ENCODE measurements around the gene DOCK8. TPM values are rescaled to one million over a fixed set of nuclear protein-coding genes. Genes with fewer than 3 reads are reported as not detected.

DOCK8 gene
- total RNA-seq, 3 donors from 2014 or later, result 18.4 to 34.1 (median 20.8) TPM

GRCh38 chr9:264231-264630 is 49.6 kb downstream of the DOCK8 start:
- intact Hi-C loops (cut with DNase I; ENCODE audit: low total_unique reads), result no loop called here
- no peaks in the 10 kb centered on the region for H3K9me3 ChIP-seq
- no peak overlapping the region for H3K27ac ChIP-seq
- no peaks in the 10 kb centered on the region for H3K36me3 ChIP-seq
- no peak for DNase-seq (ENCODE audit: low spot score in 2 of 2)
- TF ChIP-seq POLR2A (IDR thresholded peaks at IDR 0.05) (no peak), POLR2AphosphoS5 (IDR thresholded peaks at IDR 0.05) (no peak), CTCF (IDR thresholded peaks at IDR 0.05) (no peak)
- H3K4me1 ChIP-seq, result no peaks in the 10 kb centered on the region
- H3K4me3 ChIP-seq, result no peak overlapping the region
- H3K27me3 ChIP-seq, result no peaks in the 10 kb centered on the region

GRCh38 chr9:265209-265870 is 50.7 kb downstream of the DOCK8 start:
- Histone ChIP-seq H3K36me3 (no peaks in the 10 kb centered on the region), H3K4me3 (no peak overlapping the region), H3K27me3 (no peaks in the 10 kb centered on the region), H3K4me1 (no peaks in the 10 kb centered on the region), H3K27ac (no peak overlapping the region), H3K9me3 (no peaks in the 10 kb centered on the region)
- no peak for DNase-seq (ENCODE audit: low spot score in 2 of 2)
- TF ChIP-seq CTCF (IDR thresholded peaks at IDR 0.05), result no peak
- intact Hi-C loops (cut with DNase I; ENCODE audit: low total_unique reads), result no loop called here

- H3K4me3 ChIP-seq, result no peak overlapping the region
- intact Hi-C loops (cut with DNase I; ENCODE audit: low total_unique reads), result no loop called here
- H3K27ac ChIP-seq, result no peak overlapping the region
- no peak for DNase-seq (ENCODE audit: low spot score in 2 of 2)
- no peaks in the 10 kb centered on the region for H3K9me3 ChIP-seq
- no peaks in the 10 kb centered on the region for H3K36me3 ChIP-seq
- TF ChIP-seq POLR2AphosphoS5 (IDR thresholded peaks at IDR 0.05), result no peak
- TF ChIP-seq CTCF (IDR thresholded peaks at IDR 0.05), result no peak
- H3K27me3 ChIP-seq, result no peaks in the 10 kb centered on the region
- H3K4me1 ChIP-seq, result no peaks in the 10 kb centered on the region
Measured at GRCh38 chr9:266228-266627, 51.6 kb downstream of the DOCK8 start.

- no peaks in the 10 kb centered on the region for H3K4me1 ChIP-seq
- H3K4me3 ChIP-seq, result no peak overlapping the region
- intact Hi-C loops (cut with DNase I; ENCODE audit: low total_unique reads), result no loop called here
- no peak for TF ChIP-seq POLR2AphosphoS5 (IDR thresholded peaks at IDR 0.05)
- TF ChIP-seq CTCF (IDR thresholded peaks at IDR 0.05), result no peak
- TF ChIP-seq POLR2A (IDR thresholded peaks at IDR 0.05), result no peak
- H3K36me3 ChIP-seq, result no peaks in the 10 kb centered on the region
- no peaks in the 10 kb centered on the region for H3K9me3 ChIP-seq
- H3K27me3 ChIP-seq, result no peaks in the 10 kb centered on the region
- H3K27ac ChIP-seq, result no peak overlapping the region
- DNase-seq (ENCODE audit: low spot score in 2 of 2), result no peak
Measured at GRCh38 chr9:268616-269015, 54.0 kb downstream of the DOCK8 start.

GRCh38 chr9:269081-269711 is 54.5 kb downstream of the DOCK8 start:
- intact Hi-C loops (cut with DNase I; ENCODE audit: low total_unique reads), result no loop called here
- Histone ChIP-seq H3K4me1 (no peaks in the 10 kb centered on the region), H3K27ac (no peak overlapping the region), H3K4me3 (no peak overlapping the region), H3K27me3 (no peaks in the 10 kb centered on the region), H3K9me3 (no peaks in the 10 kb centered on the region), H3K36me3 (no peaks in the 10 kb centered on the region)
- DNase-seq (ENCODE audit: low spot score in 2 of 2), result no peak
- TF ChIP-seq POLR2AphosphoS5 (IDR thresholded peaks at IDR 0.05) (no peak), POLR2A (IDR thresholded peaks at IDR 0.05) (no peak), CTCF (IDR thresholded peaks at IDR 0.05) (no peak)
